GM18870 (cell line): ENCODE data around the gene CCDC197.

Experiments used
- ATAC-seq: cut with Tn5 transposase; IDR thresholded peaks from one replicate; pipeline ENCODE4 v1.9.1; 2021; ENCODE audit warnings: moderate library complexity; ENCODE audit not compliant: unreplicated experiment

CCDC197 gene

GRCh38 chr14:93960774-93961438 is 36.2 kb upstream of the CCDC197 start:
- ATAC-seq: no peak

- ATAC-seq: no peak
Observed at GRCh38 chr14:93961620-93962019, 35.5 kb upstream of the CCDC197 start.

- peak; percentile 39 for ATAC-seq
Observed at GRCh38 chr14:93962701-93963601, 34.1 kb upstream of the CCDC197 start.

- no peak for ATAC-seq
Observed at GRCh38 chr14:93963692-93964091, 33.4 kb upstream of the CCDC197 start.

- no peak for ATAC-seq
Observed at GRCh38 chr14:93964281-93964680, 32.8 kb upstream of the CCDC197 start.

- ATAC-seq: no peak
Observed at GRCh38 chr14:93964820-93965286, 32.2 kb upstream of the CCDC197 start.

- no peak for ATAC-seq
Observed at GRCh38 chr14:93965287-93965821, 31.7 kb upstream of the CCDC197 start.

- no peak for ATAC-seq
Observed at GRCh38 chr14:93965946-93966474, 31.1 kb upstream of the CCDC197 start.

GRCh38 chr14:93967637-93968250 is 29.4 kb upstream of the CCDC197 start:
- ATAC-seq: peak; percentile 36

- ATAC-seq: no peak
Observed at GRCh38 chr14:93969082-93969828, 27.8 kb upstream of the CCDC197 start.

GRCh38 chr14:93970585-93970964 is 26.5 kb upstream of the CCDC197 start:
- ATAC-seq: peak; percentile 9

- ATAC-seq: peak; percentile 27
Observed at GRCh38 chr14:93970965-93971634, 26.0 kb upstream of the CCDC197 start.

GRCh38 chr14:93971635-93972027 is 25.5 kb upstream of the CCDC197 start:
- no peak for ATAC-seq

- no peak for ATAC-seq
Observed at GRCh38 chr14:93972618-93973205, 24.4 kb upstream of the CCDC197 start.

GRCh38 chr14:93973607-93974006 is 23.5 kb upstream of the CCDC197 start:
- ATAC-seq: no peak

GRCh38 chr14:93974299-93974698 is 22.8 kb upstream of the CCDC197 start:
- no peak for ATAC-seq

GRCh38 chr14:93974833-93975232 is 22.3 kb upstream of the CCDC197 start:
- ATAC-seq: no peak

- ATAC-seq: peak; percentile 77
Observed at GRCh38 chr14:93975791-93976476, 21.2 kb upstream of the CCDC197 start.

GRCh38 chr14:93976477-93977057 is 20.5 kb upstream of the CCDC197 start, which contains the start of gene ASB2:
TSS of gene ASB2 (minus strand) at chr14:93976570. CDS start at chr14:93964539, 12,031 bp downstream.
- peak; percentile 10 for ATAC-seq
